ENCODE measurements around the gene SMIM38.

Gene SMIM38

DNA sequence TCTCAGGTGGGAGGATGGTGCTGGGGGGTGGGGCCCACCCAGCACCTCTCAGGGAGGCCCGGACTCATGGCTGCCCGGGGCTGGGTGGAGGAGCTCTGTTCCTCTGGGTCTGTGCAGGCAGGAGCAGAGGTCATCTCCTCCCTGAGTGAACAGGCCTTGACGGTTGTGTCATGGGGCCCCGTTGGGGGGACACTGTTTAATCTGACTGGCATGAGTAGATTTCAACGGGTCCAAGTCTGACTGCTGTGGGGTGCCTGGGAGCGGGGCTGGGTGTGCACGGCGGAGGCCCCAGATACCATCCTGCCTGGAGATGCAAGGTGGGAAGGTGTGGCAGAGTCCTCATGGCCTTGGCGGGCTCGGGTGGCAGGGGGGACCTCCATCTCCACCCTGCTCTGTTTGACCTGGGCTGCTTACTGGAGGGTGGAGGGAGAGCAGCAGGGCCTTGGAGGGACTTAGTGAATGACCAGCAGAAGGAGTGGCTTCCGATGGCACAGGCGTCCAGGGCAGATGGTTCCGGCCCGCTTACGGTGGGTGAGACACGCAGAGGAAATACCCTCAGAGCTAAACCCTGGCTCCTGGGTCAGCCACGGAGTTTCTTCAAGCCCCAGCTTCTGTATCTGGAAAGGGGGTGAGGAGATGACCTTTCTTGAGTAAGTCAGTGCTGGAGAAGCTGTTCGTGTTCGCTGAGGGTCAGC, 48.7 kb downstream of the SMIM38 start:
- DNase-seq (ENCODE audit: low spot score): no peak

GRCh38 chr11:69204941-69205742, 49.4 kb downstream of the SMIM38 start:
- DNase-seq (ENCODE audit: low spot score): no peak
